AG09309 (cell line): ENCODE results near the gene GPR107.
A peak's percentile ranks its signal among the peaks of the same experiment; 100 is the strongest.

Experiments used
- DNase-seq: peaks from one replicate; pipeline ENCODE4 v3.0.0-alpha.2; 2010; ENCODE audit warnings: low read depth
- H3K4me3 ChIP-seq: 2 replicates; pipeline ENCODE4 v1.5.1; 2011; ENCODE audit warnings: mild to moderate bottlenecking, low read depth, low read length, moderate library complexity; ENCODE audit not compliant: control insufficient read depth
- CTCF ChIP-seq: IDR thresholded peaks from 2 replicates; pipeline ENCODE4 v1.5.1; 2011; ENCODE audit warnings: mild to moderate bottlenecking, low read depth, low read length, inconsistent platforms; ENCODE audit not compliant: insufficient read depth, control insufficient read depth; ENCODE audit errors: missing control alignments

GPR107 gene

GRCh38 chr9:130049431-130050210 is 4.1 kb upstream of the GPR107 start:
- DNase-seq: no peak
- no peak overlapping the region for H3K4me3 ChIP-seq
- no peak for TF ChIP-seq CTCF

GRCh38 chr9:130050462-130050861 is 3.2 kb upstream of the GPR107 start:
- no peak overlapping the region for H3K4me3 ChIP-seq
- no peak for TF ChIP-seq CTCF
- DNase-seq: no peak

DNA sequence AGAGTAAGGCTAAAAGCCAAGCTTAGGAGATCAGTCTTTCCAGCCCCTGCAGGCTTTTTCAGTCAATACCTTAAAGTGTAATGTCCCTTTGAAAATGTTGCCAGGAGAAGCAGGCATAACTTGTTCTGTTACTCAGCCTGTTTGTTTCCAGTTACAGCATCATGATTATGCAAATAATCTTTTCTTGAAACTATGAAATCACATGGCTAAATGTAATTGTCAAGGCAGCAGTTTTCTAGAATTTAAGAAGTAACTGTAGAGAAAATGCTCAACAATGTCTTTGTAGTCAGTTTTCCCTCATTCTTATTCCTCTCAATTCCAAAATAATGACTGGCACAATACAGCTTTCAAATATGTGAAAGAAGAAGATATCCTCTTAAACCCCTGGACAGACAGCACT is 1.9 kb upstream of the GPR107 start:
- no peak for DNase-seq
- H3K4me3 ChIP-seq: no peak overlapping the region
- no peak for TF ChIP-seq CTCF

GRCh38 chr9:130053109-130053503 is 600 bp upstream of the GPR107 start:
- TF ChIP-seq CTCF: no peak
- no peak for DNase-seq
- peak overlapping the region; percentile 89 for H3K4me3 ChIP-seq

DNA sequence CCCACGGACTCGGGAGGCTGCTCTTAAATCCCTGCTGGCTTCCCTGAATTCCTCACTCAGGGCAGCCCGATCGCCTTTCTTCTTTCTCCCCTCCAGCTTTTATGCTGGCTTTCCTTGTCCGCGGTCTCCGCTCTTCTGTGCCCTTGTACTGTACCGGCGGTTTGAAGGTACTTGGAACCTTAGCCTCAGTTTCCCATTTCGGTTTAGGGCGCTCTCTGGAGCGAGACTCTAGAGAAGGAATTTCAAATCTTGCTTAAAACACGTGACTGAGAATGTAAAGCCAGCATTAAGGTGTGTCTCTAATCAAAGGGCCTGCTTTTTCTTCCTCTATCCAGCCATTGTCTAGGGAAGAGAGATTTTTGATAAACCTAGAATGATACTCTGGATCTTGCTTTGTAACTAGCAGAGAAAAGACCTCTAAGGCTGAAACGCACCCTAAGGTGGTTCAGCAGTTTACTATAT is 650 bp downstream of the GPR107 start:
- no peak for DNase-seq
- H3K4me3 ChIP-seq: peak overlapping the region; percentile 89
- TF ChIP-seq CTCF: no peak

DNA sequence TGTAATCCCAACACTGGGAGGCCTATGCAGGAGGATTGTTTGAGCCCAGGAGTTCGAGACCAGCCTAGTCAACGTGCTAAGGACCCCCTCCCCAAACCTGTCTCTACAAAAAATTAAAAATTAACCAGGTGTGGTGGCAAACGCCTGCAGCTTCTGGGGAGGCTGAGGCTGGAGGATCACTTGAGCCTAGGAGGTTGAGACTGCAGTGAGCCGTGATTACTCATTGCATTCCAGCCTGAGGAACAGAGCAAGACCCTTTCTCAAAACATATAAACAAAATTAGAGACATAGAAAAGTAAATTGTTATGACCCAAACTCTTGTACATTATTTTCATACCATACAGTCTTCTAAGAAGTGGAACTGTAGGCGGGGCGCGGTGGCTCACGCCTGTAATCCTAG is 1.1 kb downstream of the GPR107 start:
- H3K4me3 ChIP-seq: peak overlapping the region; percentile 89
- no peak for TF ChIP-seq CTCF
- DNase-seq: no peak
